GM11168 (cell line): Measurements from ENCODE around the gene CEACAM3.
"Not testable (repeated sequence)": the region's sequence is repeated elsewhere in the genome, so short reads cannot be mapped to it uniquely, and the experiment has no call there.

Experiments used
- in situ Hi-C: fragments of 300-500 bp; cut with MboI; formaldehyde crosslinking; loops from one replicate; pipeline ENCODE4 v1.12.0; 2022; ENCODE audit warnings: low sequenced_read_pairs; ENCODE audit not compliant: unreplicated experiment

The CEACAM3 gene

DNA sequence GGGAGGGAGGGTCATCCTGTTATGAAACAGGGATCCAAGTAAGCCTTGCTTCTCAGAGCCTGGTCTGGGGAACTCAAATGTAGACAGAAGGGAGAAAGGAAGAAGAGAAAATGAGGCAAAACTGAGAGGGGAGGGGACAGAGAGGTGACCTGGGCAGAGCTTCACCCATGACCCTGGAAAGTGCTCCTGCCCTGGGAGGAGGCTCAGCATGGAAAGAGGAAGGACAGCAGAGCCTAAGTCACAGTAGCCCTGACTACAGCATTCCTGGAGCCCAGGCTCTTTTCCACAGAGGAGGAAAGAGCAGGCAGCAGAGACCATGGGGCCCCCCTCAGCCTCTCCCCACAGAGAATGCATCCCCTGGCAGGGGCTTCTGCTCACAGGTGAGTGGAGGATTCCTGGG is at the start of gene CEACAM3:
CEACAM3 (plus strand) TSS at position 226 of the 400 bp plus-strand sequence; CDS start at position 317, 91 bp downstream.
- in situ Hi-C loops, result no loop called here

DNA sequence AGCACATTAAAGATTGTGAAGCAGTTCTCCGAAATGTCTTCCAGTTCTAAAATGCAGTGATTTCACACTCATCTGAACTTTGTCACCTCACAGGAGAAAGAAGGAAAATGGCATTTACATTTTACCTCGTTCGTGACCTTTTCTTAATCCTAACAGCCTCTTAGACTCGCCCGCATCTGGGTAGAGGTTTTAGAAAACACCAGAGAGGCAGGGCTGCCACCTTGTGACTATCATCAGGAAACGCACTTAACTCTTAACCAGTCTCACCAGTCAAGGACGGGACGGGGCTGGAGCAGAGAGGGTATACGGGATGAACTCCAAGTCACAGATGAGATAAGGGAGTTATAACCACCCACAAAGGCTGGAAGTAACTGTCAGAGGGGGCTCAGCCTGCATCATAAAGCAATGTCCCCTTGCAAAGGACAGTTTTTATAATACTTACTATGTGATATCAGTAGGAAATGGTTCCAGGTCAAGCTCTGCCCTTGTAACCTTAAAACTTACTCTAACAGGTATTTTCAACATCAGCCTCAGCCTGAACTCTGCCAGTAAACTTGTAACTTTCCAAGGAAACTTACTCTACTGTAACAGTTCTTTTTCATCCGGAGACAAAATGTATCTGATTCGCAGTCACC is 49.7 kb upstream of the CEACAM3 start:
- in situ Hi-C loops, result no loop called here

DNA sequence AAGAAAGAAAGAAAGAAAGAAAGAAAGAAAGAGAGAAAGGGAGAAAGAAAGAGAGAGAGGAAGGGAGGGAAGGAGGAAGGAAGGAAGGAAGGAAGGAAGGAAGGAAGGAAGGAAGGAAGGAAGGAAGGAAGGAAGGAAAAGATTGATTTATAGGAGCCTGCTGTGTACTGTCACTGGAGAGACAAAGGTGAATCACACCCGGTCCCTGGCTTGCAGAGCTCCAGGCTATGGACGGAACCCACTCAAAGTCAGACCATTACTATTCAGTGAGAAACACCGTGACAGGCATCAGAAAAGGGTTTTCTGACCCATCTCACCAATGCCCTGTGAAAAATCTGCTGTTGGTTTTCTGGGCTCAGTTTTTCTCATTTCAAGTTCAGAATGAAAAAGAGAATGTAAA is 48.4 kb upstream of the CEACAM3 start:
- in situ Hi-C loops, result no loop called here

DNA sequence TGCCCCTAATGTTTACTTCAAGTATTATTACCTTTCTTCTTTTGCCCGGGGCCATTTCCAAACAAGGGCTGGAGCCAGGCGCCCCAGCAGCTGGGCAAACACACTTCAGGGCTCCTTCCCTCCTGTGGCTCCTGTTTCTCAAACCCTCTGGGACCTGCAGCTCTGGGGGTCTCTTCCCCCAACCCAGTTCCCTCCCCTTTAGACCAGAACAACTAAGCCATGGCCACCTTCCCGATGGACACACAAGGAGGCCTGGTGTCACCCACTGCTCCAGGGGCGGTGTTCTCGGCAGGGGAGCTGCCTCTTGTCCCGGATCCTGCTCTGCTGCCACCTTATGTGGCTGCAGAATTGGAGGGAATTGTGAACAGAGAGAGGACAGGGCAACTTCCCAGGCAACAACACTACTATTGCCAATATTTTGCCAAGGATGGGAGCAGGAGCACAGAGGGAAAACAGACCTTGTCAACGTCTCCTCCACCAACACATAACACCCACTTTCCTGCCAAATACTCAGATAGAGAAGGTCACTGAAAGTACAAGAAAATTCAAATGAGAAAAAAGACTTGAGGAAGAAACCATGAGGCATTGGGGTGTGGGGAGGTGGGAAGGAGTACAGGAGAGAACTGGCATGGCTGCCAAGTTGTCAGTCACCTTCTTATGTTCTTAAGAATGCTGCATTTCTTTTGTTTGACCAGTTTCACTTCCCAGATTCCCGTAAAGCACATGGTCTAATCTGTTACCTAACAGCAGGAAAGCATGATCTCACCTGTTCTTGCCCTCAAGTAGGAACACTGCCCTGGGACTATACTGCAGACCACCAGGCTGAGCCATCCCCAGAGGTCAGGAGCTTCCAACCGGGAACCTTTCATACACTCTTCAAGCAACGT is 45.9 kb upstream of the CEACAM3 start:
- in situ Hi-C loops, result not testable (repeated sequence)

DNA sequence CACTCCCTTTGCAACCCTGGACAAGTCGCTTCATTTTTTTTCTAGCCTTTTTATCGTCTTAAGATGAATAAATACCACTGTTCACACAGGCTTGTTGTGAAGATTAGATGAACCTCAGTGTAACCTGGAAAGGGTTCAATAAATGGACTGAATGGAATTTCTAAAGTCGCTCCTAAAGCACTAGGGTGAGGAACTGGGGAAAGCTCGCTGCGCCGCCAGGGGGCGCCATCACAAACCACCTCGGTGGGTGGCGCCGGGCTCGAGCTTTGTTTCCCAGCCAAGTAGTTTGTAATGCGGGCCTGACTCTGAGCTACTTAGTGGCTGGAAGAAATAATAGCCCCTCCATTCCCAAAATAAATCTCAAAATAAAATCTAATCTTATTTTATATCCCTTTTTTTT is 43.2 kb upstream of the CEACAM3 start:
- in situ Hi-C loops, result no loop called here

DNA sequence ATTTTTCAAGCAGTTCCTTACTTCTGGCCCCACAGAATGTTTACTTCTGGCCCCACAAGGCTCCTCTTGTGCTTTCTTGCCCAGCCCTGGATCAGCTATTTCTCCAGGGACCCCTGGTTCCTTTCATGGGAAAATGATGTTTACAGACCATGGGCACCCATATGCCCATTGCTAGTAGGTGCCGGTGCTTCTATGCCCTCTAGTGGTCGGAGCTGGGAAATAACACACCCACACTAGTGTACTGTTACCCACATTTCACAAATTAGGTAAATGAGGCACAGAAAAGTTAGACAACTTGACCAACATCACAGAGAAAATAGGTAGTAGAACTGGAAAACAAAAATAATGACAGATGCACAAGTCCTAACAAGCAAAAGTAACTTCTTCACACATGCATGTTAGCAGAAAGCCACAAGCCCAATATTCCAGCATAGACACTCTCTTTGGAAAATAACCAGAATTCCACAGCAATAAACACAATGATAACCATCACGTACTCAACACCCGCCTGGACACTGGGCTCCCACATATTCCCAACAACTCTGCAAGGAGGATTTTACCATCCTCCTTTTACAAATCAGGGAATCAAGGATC is 42.4 kb upstream of the CEACAM3 start:
- in situ Hi-C loops, result no loop called here

DNA sequence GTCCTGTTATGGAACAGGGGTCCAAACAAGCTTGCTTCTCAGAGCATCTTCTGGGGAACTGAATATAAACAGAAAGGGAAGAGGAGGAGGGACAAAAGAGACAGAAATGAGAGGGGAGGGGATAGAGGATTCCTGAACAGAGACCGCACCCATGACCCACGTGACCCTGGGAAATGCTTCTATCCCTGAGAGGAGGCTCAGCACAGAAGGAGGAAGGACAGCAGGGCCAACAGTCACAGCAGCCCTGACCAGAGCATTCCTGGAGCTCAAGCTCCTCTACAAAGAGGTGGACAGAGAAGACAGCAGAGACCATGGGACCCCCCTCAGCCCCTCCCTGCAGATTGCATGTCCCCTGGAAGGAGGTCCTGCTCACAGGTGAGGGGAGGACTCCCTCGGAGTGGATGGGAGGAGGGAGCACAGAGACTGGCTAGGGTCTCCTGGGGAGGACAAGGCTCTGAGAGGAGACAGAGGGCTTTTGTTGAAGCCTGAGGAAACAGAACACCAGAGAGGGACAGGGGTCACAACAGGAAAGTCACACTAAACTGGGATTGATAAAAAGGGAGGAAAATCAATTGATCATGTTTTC is 41.0 kb upstream of the CEACAM3 start, which contains the start of gene CEACAM6:
CEACAM6 (plus strand) TSS at position 203 of the 586 bp plus-strand sequence; CDS start at position 312, 109 bp downstream.
- in situ Hi-C loops, result no loop called here

DNA sequence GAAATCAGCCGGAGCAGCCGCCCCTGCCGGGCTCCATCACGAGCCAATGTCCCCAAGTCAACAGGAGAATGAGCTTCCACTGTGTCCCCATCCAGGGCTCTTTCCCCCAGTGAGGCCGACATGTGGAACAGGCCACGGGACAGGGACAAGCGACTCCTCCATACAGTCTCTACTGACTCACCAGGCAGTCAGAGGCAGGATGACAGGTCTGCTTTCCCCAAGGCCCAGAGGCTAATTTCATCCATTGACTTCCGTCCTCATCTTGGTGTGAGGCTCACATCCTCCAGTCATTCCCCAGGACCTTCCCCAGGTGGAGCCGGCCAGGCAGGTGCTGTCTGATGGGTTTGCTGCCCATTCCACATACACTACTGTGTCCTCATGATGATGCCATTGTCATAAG is 37.5 kb upstream of the CEACAM3 start:
- in situ Hi-C loops, result no loop called here

DNA sequence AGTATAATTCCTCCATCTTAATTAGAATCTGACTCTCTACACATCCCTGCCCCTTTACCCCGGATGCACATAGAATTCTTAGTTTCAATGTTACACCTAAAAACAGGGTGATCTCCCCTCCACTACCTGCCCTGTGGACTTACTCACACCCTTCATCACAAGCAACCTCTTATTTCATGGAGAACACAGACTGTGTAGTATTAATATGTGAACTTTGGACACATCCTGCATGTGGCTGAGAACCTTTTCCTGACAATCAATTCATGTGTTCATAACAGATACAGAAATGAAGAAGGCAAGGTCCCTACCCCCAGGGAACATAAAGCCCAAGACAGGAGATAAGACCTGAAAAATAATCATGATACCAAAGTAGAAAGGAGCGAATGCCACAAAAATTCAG is 29.3 kb upstream of the CEACAM3 start:
- in situ Hi-C loops, result no loop called here

DNA sequence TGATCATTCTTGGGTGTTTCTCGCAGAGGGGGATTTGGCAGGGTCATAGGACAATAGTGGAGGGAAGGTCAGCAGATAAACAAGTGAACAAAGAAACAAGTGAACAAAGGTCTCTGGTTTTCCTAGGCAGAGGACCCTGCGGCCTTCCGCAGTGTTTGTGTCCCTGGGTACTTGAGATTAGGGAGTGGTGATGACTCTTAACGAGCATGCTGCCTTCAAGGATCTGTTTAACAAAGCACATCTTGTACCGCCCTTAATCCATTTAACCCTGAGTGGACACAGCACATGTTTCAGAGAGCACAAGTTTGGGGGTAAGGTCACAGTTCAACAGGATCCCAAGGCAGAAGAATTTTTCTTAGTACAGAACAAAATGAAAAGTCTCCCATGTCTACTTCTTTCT is 28.3 kb upstream of the CEACAM3 start:
- in situ Hi-C loops, result not testable (repeated sequence)

DNA sequence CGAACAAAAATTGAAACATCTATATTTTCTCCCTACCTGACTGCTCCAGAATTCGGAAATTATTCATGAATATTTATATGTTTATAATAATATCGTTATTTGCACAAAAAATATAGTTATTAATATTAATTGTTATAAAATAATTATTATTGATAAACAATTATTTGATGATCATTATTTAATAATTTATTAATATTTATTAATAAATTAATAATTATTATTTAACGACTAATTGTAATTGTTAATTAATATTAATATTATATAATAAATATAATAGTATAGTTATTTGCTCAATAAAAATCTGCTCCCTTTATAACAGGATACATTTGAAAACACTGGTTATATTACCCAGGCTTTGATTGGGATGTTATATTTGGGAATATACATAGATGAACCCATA is 26.8 kb upstream of the CEACAM3 start:
- in situ Hi-C loops, result no loop called here

DNA sequence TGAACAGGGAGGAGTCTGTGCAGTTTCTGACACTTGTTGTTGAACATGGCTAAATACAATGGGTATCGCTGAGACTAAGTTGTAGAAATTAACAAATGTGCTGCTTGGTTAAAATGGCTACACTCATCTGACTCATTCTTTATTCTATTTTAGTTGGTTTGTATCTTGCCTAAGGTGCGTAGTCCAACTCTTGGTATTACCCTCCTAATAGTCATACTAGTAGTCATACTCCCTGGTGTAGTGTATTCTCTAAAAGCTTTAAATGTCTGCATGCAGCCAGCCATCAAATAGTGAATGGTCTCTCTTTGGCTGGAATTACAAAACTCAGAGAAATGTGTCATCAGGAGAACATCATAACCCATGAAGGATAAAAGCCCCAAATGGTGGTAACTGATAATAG is 25.0 kb upstream of the CEACAM3 start:
- in situ Hi-C loops, result no loop called here

DNA sequence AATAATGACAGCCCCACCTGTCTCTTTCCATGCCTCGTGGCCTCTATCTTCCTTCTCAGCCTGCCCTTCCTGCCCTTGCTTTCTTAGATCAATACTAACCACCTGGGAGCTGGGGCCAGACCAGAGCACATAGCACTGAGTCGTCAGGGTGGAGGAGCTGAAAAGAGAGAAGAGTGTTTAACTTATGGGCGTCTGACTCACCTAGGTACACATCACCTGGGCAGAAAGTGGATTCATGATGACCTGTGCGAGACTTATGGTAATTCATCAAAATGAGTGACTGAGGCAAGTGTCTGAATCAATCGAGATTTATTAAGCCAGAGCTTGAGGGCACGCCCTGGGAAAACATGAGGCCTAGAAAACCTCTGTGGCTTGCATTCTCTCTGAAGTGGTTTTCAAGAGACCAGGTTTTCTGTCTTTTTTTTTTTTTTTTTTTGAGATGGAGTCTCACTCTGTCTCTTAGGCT is 21.8 kb upstream of the CEACAM3 start:
- in situ Hi-C loops, result no loop called here

DNA sequence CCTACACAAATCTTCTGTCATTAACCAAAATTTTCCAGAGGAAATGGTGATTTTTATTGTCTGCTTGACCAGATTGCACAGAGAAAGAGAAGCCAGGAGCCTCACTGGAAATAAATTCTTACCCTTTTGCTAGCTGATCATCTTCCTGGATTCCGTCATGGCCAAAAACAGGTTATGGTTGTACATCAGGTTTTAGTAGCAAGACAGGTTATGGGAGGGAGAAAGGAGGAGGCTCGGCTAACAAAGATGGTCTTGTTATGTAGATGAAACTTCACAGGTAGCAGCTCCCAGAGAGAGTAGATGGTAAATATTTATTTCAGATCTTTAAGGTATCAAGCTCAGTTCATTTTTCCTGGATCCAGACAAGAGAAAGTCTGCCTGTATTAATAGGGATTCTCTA is 19.7 kb upstream of the CEACAM3 start:
- in situ Hi-C loops, result no loop called here

DNA sequence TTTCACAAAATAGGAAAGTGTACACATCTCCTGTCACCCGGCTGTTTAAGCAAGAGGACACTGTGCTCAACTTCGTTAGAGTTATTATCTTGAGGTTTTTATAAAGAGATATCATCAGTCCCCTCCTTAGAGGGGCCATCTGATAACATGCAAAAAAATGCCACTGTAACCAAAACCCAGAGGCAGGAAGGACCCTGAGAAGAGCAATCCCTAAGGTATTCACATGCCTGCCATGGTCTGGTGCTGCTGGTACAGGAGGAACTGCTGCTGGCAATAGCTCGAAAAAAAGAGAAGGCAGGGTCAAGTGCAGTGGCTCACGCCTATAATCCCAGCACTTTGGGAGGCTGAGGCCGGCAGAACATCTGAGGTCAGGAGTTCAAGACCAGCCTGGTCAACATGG is 12.8 kb upstream of the CEACAM3 start:
- in situ Hi-C loops, result no loop called here

DNA sequence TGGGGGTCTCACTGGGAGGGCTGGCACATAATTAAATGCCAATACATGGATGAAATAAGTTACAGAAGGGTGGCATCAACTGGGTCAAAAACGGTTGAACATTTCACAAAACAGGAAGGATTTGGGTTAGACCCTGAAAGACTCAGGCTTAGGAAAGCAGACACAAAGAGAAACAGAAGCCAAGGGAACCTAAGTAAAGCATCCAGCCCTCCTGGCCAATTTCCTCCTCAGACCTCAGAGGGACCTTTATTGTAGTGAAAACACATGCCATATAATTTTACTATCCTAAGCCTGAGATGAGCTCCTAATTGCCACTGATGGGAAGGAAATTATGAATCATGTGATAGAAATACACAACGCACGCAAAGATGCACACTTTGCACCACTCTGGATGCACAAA is 12.1 kb upstream of the CEACAM3 start:
- in situ Hi-C loops, result no loop called here

DNA sequence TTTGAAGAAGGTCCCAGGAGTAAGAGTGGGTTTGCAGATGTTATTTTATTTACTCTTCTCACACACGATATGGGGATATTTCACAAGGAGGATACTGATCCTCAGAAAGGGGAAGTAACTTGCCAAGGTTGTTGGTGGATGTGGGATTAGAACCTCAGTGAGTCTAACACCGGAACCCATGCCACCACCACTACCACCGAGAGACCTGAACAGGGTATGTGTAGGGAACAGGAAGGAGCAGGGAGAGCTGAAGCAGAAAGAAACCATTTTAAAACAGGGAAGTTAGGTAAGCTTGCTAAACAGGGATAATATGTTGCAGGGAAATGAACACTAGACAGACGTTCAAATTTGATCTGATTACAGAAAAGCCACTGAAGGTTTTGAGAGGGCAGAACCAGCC is 11.6 kb upstream of the CEACAM3 start:
- in situ Hi-C loops, result no loop called here

DNA sequence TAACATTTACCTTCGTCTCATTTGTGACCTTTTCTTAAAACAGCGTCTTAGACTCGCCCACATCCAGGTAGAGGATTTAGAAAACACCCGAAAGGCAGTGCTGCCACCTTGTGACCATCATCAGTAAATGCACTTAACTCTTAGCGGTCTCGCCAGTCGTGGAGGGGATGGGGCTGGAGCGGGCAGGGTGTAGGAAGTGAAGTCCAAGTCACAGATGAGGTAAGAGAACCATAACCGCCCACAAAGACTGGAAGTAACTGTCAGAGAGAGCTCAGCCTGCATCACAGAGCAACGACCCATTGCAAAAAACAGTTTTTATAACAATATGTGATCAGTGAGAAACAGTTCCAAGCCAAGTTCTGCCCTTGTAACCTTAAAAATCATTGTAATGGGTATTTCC is 10.7 kb upstream of the CEACAM3 start:
- in situ Hi-C loops, result no loop called here

DNA sequence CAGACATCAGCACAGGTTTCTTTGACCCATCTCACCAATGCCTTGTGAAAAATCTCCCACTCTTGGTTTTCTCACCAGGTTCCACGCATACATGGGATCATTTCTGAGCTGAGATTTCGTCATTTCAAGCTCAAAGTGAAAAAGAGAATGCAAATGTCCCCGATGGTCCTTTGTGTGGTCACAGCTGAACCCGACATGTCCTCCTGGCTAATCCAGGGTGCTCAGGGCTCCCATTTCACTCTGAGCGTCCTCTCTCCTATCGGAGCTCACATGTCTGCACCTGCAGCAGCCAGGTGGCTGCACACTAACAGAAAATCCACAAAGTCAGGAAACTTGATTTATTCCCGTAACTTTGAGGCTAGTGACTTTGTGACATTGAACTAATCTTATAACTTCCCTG is 9.3 kb upstream of the CEACAM3 start:
- in situ Hi-C loops, result no loop called here

DNA sequence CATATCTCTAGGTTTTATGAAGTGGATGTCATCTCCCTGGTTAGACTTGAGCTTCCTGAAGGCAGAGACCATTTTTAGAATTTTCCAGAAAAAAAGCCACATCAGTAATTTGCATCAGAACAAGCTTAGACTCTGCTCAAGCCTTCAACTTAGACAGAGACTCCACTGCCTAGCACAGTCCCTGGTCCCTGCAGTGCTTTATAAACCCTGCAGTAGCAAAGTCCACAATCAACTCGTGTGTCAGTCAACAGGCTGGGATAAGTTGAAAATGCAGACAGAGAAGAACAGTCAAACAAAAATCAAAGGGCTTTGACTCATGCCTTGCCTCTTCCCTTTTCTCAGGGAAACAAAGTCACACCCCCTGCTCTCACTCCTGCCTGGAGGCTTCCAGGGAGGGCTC is 7.9 kb upstream of the CEACAM3 start:
- in situ Hi-C loops, result not testable (repeated sequence)

DNA sequence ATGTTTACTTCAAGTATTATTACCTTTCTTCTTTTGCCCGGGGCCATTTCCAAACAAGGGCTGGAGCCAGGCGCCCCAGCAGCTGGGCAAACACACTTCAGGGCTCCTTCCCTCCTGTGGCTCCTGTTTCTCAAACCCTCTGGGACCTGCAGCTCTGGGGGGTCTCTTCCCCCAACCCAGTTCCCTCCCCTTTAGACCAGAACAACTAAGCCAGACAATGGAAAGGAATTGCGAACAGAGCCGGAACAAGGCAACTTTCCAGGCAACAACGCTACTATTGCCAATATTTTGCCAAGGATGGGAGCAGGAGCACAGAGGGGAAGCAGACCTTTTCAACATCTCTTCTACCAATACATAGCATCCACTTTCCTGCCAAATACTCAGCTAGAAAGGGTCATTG is 7.3 kb upstream of the CEACAM3 start:
- in situ Hi-C loops, result not testable (repeated sequence)
